WTC11 (cell line): Measurements from ENCODE around the gene CORO1C. TPM values are rescaled to one million over a fixed set of nuclear protein-coding genes. Genes with fewer than 3 reads are reported as not detected.
A peak's percentile ranks its signal among the peaks of the same experiment; 100 is the strongest.

Experiments
- ATAC-seq: fragments of 200-7000 bp; cut with Tn5 transposase; 2 replicates; pipeline ENCODE4 v1.10.0; 2021; ENCODE audit warnings: mild to moderate bottlenecking, moderate library complexity
- CTCF ChIA-PET: fragments of 300-600 bp; sonication (Branson Sonifier 250); formaldehyde crosslinking; loops from one replicate; lab custom pipeline; 2021; ENCODE audit warnings: antibody characterized with exemption; lab: Charles Lee
- POLR2A ChIA-PET: fragments of 350-600 bp; sonication (Branson Sonifier 250); formaldehyde crosslinking; loops from one replicate; lab custom pipeline; 2021; ENCODE audit warnings: antibody characterized with exemption; lab: Charles Lee
- DNase-seq: peaks from one replicate; pipeline ENCODE4 v3.0.0; 2021; ENCODE audit warnings: low spot score
- H3K27ac Mint-ChIP-seq: 2 replicates; pipeline ENCODE4 v1.8.0; 2021; ENCODE audit warnings: mixed read lengths
- H3K27me3 Mint-ChIP-seq: 2 replicates; pipeline ENCODE4 v1.8.0; 2021; ENCODE audit warnings: low read depth, mild to moderate bottlenecking, moderate library complexity, mixed read lengths
- H3K36me3 Mint-ChIP-seq: 2 replicates; pipeline ENCODE4 v1.8.0; 2021; ENCODE audit warnings: mixed read lengths
- H3K4me1 Mint-ChIP-seq: 2 replicates; pipeline ENCODE4 v1.8.0; 2022; ENCODE audit warnings: mixed read lengths
- H3K4me3 Mint-ChIP-seq: 2 replicates; pipeline ENCODE4 v1.8.0; 2021; ENCODE audit warnings: mild to moderate bottlenecking, moderate library complexity, mixed read lengths
- H3K9me3 Mint-ChIP-seq: 2 replicates; pipeline ENCODE4 v1.8.0; 2021; ENCODE audit warnings: mixed read lengths
- CREB1 ChIP-seq: sonication (generic); formaldehyde crosslinking; IDR thresholded peaks from 2 replicates; pipeline ENCODE4 v1.8.0; 2023; ENCODE audit warnings: mild to moderate bottlenecking, missing genetic modification reagents
- EMX1 ChIP-seq: fragments of 250-450 bp; sonication (Bioruptor Pico); IDR thresholded peaks from 2 replicates; pipeline ENCODE4 v1.8.0; 2021; ENCODE audit warnings: mild to moderate bottlenecking
- ESRRA ChIP-seq: sonication (generic); formaldehyde crosslinking; IDR thresholded peaks from 2 replicates; pipeline ENCODE4 v1.8.1; 2022; ENCODE audit warnings: mild to moderate bottlenecking, missing genetic modification reagents, borderline replicate concordance
- FOXJ3 ChIP-seq: sonication (generic); formaldehyde crosslinking; IDR thresholded peaks from 2 replicates; pipeline ENCODE4 v1.9.0; 2021; ENCODE audit warnings: missing genetic modification reagents, mild to moderate bottlenecking, borderline replicate concordance
- FOXP1 ChIP-seq: sonication (generic); formaldehyde crosslinking; IDR thresholded peaks from 2 replicates; pipeline ENCODE4 v1.8.0; 2022; ENCODE audit warnings: missing genetic modification reagents, mild to moderate bottlenecking, moderate library complexity, borderline replicate concordance
- GTF2I ChIP-seq: fragments of 250-450 bp; sonication (Bioruptor Pico); conservative IDR thresholded peaks from 2 replicates; pipeline ENCODE4 v1.4.0; 2021; ENCODE audit warnings: mild to moderate bottlenecking
- KAT7 ChIP-seq: sonication (generic); formaldehyde crosslinking; IDR thresholded peaks from 2 replicates; pipeline ENCODE4 v1.8.1; 2023; ENCODE audit warnings: missing genetic modification reagents, mild to moderate bottlenecking, borderline replicate concordance
- SMAD3 ChIP-seq: sonication (generic); formaldehyde crosslinking; IDR thresholded peaks from 2 replicates; pipeline ENCODE4 v1.8.0; 2022; ENCODE audit warnings: missing genetic modification reagents, mild to moderate bottlenecking, borderline replicate concordance
- SP1 ChIP-seq: sonication (generic); formaldehyde crosslinking; conservative IDR thresholded peaks from 2 replicates; pipeline ENCODE4 v1.8.1; 2022; ENCODE audit warnings: missing genetic modification reagents
- TCF7 ChIP-seq: sonication (generic); formaldehyde crosslinking; IDR thresholded peaks from 2 replicates; pipeline ENCODE4 v1.8.0; 2022; ENCODE audit warnings: mild to moderate bottlenecking, low read depth, missing genetic modification reagents, moderate library complexity
- ZNF121 ChIP-seq: sonication (generic); formaldehyde crosslinking; IDR thresholded peaks from 2 replicates; pipeline ENCODE4 v1.8.0; 2023; ENCODE audit warnings: missing genetic modification reagents
- ZNF232 ChIP-seq: sonication (generic); formaldehyde crosslinking; IDR thresholded peaks from 2 replicates; pipeline ENCODE4 v1.8.0; 2022; ENCODE audit warnings: mild to moderate bottlenecking, missing genetic modification reagents
- ZNF263 ChIP-seq: sonication (generic); formaldehyde crosslinking; IDR thresholded peaks from 2 replicates; pipeline ENCODE4 v1.8.1; 2022; ENCODE audit warnings: low read depth, mild to moderate bottlenecking, moderate library complexity, missing genetic modification reagents
- ZNF423 ChIP-seq: fragments of 250-450 bp; sonication (Bioruptor Pico); IDR thresholded peaks from 2 replicates; pipeline ENCODE4 v2.1.2; 2022; ENCODE audit warnings: mild to moderate bottlenecking, moderate library complexity
- ZNF671 ChIP-seq: fragments of 250-450 bp; sonication (Bioruptor Pico); IDR thresholded peaks from 2 replicates; pipeline ENCODE4 v1.8.0; 2021; ENCODE audit warnings: mild to moderate bottlenecking
- total RNA-seq: library from RNA; stranded (reverse); gene quantifications from 3 replicates; pipeline ENCODE4 v1.2.3, GENCODE V29; 2021
- TF ChIP-seq, protein P1 (sequence below): fragments of 250-450 bp; sonication (Bioruptor Pico); IDR thresholded peaks from 2 replicates; pipeline ENCODE4 v1.9.0; 2021; ENCODE audit warnings: mild to moderate bottlenecking
- TF ChIP-seq, protein P2 (sequence below): sonication (generic); formaldehyde crosslinking; IDR thresholded peaks from 2 replicates; pipeline ENCODE4 v1.8.1; 2023; ENCODE audit warnings: mild to moderate bottlenecking, moderate library complexity, missing genetic modification reagents
- TF ChIP-seq, protein P3 (sequence below): sonication (generic); formaldehyde crosslinking; IDR thresholded peaks from 2 replicates; pipeline ENCODE4 v1.8.1; 2023; ENCODE audit warnings: mild to moderate bottlenecking, missing genetic modification reagents, moderate library complexity
- TF ChIP-seq, protein P4 (sequence below): sonication (generic); formaldehyde crosslinking; IDR thresholded peaks from 2 replicates; pipeline ENCODE4 v1.8.0; 2022; ENCODE audit warnings: mild to moderate bottlenecking, missing genetic modification reagents
- TF ChIP-seq, protein P5 (sequence below): sonication (generic); formaldehyde crosslinking; IDR thresholded peaks from 2 replicates; pipeline ENCODE4 v1.8.0; 2023; ENCODE audit warnings: mild to moderate bottlenecking, missing genetic modification reagents

The CORO1C gene
- total RNA-seq, 1 experiment from 2014 or later, result 113 TPM

DNA sequence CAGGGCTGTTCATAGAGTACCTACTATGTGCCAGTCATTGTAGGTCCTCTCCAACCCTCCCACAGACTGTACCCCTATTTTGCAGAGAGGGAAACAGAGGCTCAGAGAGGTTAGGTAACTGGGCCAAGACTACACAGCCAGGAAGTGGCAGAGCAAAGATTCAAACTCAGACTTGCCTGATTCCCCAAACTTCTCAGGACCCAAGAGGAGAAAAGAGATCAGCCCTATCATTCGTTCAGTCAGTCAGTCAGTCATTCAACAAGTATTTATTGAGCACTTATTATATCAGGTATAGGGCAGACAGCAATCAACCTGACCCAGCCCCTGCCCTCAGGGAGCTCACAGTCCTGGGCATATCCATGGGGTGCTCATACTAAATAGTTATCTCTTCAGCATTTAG lies 39.6 kb upstream of the CORO1C start:
- Mint-ChIP-seq H3K27ac (no peak overlapping the region), H3K4me3 (no peak overlapping the region), H3K36me3 (no peaks in the 10 kb centered on the region), H3K27me3 (no peaks in the 10 kb centered on the region), H3K9me3 (no peaks in the 10 kb centered on the region), H3K4me1 (0 out of 2 replicates have a peak, but pooled peaks cover 6% of the 10 kb centered on the region)
- ChIA-PET POLR2A (no interaction called here), CTCF (interaction anchor here (0.8 to 2.3 kb wide), 5 partner anchors 9 to 106 kb away, joined by 3 to 13 read pairs (median 4); no protein-coding TSS in a partner anchor)
- DNase-seq, result no peak
- no peak for ATAC-seq
- TF ChIP-seq, protein P1, sequence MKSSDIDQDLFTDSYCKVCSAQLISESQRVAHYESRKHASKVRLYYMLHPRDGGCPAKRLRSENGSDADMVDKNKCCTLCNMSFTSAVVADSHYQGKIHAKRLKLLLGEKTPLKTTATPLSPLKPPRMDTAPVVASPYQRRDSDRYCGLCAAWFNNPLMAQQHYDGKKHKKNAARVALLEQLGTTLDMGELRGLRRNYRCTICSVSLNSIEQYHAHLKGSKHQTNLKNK (CRISPR knock-in tag), result no peak
- TF ChIP-seq, protein P2, sequence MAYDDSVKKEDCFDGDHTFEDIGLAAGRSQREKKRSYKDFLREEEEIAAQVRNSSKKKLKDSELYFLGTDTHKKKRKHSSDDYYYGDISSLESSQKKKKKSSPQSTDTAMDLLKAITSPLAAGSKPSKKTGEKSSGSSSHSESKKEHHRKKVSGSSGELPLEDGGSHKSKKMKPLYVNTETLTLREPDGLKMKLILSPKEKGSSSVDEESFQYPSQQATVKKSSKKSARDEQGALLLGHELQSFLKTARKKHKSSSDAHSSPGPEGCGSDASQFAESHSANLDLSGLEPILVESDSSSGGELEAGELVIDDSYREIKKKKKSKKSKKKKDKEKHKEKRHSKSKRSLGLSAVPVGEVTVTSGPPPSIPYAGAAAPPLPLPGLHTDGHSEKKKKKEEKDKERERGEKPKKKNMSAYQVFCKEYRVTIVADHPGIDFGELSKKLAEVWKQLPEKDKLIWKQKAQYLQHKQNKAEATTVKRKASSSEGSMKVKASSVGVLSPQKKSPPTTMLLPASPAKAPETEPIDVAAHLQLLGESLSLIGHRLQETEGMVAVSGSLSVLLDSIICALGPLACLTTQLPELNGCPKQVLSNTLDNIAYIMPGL (CRISPR knock-in tag), result no peak
- no peak for TF ChIP-seq ZNF671 (CRISPR knock-in tag)

DNA sequence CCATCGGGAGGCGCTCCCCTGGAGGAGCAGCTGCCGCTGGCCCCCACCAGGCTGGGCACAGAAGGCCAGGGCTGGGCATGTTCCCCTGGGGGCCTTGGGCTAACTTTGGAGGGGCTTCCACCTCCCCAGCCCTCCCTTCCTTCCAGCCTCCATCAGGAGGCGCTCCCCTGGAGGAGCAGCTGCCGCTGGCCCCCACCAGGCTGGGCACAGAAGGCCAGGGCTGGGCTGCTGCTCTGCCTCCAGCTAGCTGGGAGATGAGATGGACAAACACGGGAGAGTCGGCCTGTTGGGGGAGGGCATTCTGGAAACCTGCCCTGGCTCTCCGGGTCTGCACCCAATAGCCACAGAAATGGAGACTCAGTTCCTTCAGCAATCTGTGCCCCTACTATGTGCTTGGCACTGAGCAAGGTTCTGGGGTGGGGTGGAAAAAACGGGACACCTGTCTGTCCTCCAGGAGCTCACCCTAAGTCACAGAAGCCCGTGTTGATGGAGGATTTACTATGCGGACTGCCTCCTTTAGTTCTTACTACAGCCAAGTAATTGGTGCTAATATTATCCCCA lies 39.0 kb upstream of the CORO1C start:
- Mint-ChIP-seq H3K4me3 (no peak overlapping the region), H3K36me3 (no peaks in the 10 kb centered on the region), H3K9me3 (no peaks in the 10 kb centered on the region), H3K27ac (no peak overlapping the region), H3K4me1 (peaks cover 8% of the 10 kb centered on the region; the same call in 1 of the 2 replicates), H3K27me3 (no peaks in the 10 kb centered on the region)
- ChIA-PET CTCF (interaction anchor here (0.8 to 2.3 kb wide), 11 partner anchors 8 to 181 kb away, joined by 3 to 13 read pairs (median 4); no protein-coding TSS in a partner anchor), POLR2A (no interaction called here)
- ATAC-seq (peak; percentile 9; the same call in 1 of the 2 replicates), DNase-seq (no peak)
- TF ChIP-seq SMAD3 (CRISPR knock-in tag) (no peak), EMX1 (CRISPR knock-in tag) (no peak), FOXJ3 (CRISPR knock-in tag) (no peak), ZNF121 (no peak), ZNF263 (CRISPR knock-in tag) (no peak)
- TF ChIP-seq, protein P3, sequence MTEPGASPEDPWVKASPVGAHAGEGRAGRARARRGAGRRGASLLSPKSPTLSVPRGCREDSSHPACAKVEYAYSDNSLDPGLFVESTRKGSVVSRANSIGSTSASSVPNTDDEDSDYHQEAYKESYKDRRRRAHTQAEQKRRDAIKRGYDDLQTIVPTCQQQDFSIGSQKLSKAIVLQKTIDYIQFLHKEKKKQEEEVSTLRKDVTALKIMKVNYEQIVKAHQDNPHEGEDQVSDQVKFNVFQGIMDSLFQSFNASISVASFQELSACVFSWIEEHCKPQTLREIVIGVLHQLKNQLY (CRISPR knock-in tag), result no peak

DNA sequence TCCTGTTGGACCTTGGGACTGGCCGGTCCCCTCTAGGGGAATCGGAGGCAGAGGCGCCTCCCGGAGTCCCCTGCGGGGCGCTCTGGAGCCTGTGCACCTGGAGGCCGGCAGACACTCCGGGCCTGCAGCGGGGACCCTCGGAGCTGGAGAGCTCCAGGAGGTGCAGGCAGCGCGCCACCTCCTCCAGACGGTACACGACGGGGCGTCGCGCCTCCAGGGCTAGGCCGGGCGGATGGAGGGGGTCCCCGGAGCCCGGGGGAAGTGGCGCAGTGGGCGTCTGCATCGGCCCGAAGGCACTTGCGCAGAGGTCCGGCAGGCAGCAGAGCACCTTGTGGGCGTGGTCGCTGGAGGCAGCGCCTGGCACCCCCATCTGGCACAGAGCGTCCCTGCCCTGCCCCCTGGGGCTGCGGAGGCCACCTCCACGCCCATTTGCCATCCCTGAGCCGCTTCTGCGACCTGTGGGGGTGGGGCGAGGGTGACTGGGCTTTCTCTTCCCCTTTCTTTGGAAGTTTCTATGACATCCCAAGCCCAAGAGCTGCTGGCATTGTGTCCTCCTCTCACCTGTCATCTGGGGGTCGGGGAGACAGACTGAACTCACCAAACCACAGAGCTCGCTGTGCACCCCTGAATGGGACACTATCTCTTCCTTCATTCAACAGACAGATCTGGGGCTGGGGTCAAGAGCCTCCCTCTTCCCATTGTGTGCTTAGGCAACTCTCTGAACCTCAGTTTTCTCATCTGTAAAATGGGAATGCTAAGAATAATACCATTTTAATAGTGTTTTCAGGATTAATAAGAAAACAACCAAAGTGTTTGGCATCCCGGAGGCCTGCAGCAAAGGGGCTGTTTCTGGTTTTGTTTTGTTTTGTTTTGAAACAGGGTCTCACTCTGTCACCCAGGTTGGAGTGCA lies 37.5 kb upstream of the CORO1C start:
- DNase-seq, result peak; percentile 65
- H3K27ac Mint-ChIP-seq, result no peak overlapping the region
- peak; percentile 72 for ATAC-seq
- no peaks in the 10 kb centered on the region for H3K9me3 Mint-ChIP-seq
- peaks cover 12% of the 10 kb centered on the region; the same call in 1 of the 2 replicates for H3K4me1 Mint-ChIP-seq
- H3K4me3 Mint-ChIP-seq, result peak overlapping the region; percentile 63
- ChIA-PET POLR2A (no interaction called here), CTCF (interaction anchor here (0.6 to 3.4 kb wide), 12 partner anchors 10 to 182 kb away, joined by 3 to 23 read pairs (median 4); no protein-coding TSS in a partner anchor)
- H3K36me3 Mint-ChIP-seq, result no peaks in the 10 kb centered on the region
- no peaks in the 10 kb centered on the region for H3K27me3 Mint-ChIP-seq
- TF ChIP-seq, protein P2 (CRISPR knock-in tag), result 0 out of 2 replicates have a peak, but pooled peaks have one; percentile 30
- TF ChIP-seq, protein P4, sequence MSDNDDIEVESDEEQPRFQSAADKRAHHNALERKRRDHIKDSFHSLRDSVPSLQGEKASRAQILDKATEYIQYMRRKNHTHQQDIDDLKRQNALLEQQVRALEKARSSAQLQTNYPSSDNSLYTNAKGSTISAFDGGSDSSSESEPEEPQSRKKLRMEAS (CRISPR knock-in tag), result 0 out of 2 replicates have a peak, but pooled peaks have one; percentile 22
- TF ChIP-seq ESRRA, result no peak
- peak; percentile 44; the same call in 1 of the 2 replicates for TF ChIP-seq FOXP1 (CRISPR knock-in tag)
- peak; percentile 52 for TF ChIP-seq SP1 (CRISPR knock-in tag)
- TF ChIP-seq TCF7 (CRISPR knock-in tag), result no peak
- no peak for TF ChIP-seq KAT7 (CRISPR knock-in tag)
- TF ChIP-seq, protein P5, sequence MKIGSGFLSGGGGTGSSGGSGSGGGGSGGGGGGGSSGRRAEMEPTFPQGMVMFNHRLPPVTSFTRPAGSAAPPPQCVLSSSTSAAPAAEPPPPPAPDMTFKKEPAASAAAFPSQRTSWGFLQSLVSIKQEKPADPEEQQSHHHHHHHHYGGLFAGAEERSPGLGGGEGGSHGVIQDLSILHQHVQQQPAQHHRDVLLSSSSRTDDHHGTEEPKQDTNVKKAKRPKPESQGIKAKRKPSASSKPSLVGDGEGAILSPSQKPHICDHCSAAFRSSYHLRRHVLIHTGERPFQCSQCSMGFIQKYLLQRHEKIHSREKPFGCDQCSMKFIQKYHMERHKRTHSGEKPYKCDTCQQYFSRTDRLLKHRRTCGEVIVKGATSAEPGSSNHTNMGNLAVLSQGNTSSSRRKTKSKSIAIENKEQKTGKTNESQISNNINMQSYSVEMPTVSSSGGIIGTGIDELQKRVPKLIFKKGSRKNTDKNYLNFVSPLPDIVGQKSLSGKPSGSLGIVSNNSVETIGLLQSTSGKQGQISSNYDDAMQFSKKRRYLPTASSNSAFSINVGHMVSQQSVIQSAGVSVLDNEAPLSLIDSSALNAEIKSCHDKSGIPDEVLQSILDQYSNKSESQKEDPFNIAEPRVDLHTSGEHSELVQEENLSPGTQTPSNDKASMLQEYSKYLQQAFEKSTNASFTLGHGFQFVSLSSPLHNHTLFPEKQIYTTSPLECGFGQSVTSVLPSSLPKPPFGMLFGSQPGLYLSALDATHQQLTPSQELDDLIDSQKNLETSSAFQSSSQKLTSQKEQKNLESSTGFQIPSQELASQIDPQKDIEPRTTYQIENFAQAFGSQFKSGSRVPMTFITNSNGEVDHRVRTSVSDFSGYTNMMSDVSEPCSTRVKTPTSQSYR (CRISPR knock-in tag), result peak; percentile 28; the same call in 1 of the 2 replicates
- 0 out of 2 replicates have a peak, but pooled peaks have one; percentile 30 for TF ChIP-seq CREB1 (CRISPR knock-in tag)
- TF ChIP-seq ZNF423 (CRISPR knock-in tag), result peak; percentile 83
- TF ChIP-seq GTF2I (CRISPR knock-in tag), result peak; percentile 61; the same call in 1 of the 2 replicates
- TF ChIP-seq, protein P1 (CRISPR knock-in tag), result no peak
- no peak for TF ChIP-seq ZNF232
